GM04504 (cell line): ENCODE results near the gene IKZF3.
"Not testable (repeated sequence)": the region's sequence is repeated elsewhere in the genome, so short reads cannot be mapped to it uniquely, and the experiment has no call there.

Experiments used
- DNase-seq: peaks from one replicate; pipeline ENCODE4 v3.0.0-alpha.2; 2012; ENCODE audit warnings: low read depth

The IKZF3 gene

DNA sequence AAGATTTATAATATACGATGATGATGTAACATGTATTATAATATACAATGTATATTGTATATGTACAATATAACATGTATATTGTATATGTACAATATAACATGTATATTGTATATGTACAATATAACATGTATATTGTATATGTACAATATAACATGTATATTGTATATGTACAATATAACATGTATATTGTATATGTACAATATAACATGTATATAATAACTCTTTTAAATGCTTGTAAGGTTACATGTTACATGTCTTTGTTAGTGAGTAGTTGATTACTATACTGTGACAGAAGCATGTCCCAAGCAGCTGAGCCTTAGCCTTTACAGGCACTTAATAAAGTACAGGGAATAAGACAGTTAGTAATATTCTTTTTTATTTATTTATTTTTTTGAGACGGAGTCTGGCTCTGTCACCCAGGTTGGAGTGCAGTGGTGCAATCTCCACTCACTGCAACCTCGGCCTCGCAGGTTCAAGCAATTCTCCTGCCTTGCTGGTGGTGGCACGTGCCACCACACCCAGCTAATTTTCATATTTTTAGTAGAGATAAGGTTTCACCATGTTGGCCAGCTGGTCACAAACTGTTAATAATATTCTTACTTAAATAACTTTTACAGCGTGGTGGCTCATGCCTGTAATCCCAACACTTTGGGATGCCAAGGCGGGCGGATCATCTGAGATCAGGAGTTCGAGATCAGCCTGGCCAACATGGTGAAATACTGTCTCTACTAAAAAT, 8.0 kb downstream of the IKZF3 start:
- DNase-seq, result not testable (repeated sequence)

DNA sequence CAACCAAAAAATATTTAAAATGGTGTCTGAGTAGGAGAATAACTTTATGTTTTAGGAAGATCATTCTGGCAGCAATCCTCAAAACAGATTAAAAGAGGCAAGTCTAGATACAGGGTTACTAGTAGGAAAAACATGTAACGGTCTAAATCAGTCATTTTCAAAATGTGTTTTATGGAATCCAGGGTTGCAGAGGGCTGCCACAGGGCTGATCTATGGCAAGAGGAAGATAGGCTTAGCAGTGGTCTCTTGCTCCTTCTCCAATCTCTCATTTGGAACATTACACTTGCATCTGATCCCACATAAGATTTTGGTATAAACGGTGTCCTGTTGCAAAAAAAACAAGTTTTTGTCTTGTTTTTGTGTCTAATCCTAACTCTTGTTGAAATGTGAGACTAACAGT, 9.2 kb downstream of the IKZF3 start:
- no peak for DNase-seq

DNA sequence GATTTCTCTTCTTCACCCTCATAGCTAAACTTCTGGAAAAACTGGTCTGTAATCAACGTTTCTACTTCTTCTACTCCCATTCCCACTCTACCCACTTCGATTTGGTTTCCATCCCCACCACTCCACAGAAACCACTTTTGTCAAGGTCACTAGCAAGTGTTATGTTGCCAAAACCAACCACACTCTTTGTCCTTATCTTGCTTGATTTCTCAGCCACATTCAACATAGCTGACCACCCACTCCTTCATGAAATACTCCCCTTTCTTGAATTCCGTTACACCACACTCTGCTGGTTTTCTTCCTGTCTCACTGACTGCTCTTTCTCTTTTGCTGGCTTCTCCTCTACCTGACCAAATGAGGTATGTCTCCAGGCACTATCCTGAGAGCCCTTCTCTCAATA, 11.9 kb downstream of the IKZF3 start:
- no peak for DNase-seq

DNA sequence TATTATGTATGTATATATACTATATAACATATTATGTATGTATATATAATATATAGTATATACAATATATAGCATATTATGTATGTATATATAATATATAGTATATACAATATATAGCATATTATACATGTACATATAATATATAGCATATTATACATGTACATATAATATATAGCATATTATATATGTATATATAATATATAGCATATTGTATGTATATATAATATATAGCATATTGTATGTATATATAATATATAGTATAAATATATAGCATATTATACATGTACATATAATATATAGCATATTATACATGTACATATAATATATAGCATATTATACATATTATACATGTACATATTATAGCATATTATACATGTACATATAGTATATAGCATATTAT, 13.9 kb downstream of the IKZF3 start:
- not testable (repeated sequence) for DNase-seq

DNA sequence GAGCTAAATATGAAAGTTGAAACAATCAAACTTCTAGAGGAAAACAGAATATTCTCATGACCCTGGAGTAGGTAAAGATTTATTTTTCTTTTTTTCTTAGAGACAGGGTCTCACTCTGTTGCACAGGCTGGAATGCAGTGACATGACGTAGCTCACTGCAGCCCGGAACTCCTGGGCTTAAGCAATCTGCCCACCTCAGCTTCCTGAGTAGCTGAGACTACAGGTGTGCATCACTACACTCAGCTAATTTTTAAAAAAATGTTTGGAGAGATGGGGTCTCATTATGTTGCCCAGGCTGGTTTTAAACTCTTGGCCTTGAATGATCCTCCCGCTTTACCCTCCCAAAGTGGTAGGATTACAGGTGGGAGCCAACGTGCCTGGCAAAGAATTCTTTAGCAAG, 15.5 kb downstream of the IKZF3 start:
- no peak for DNase-seq

DNA sequence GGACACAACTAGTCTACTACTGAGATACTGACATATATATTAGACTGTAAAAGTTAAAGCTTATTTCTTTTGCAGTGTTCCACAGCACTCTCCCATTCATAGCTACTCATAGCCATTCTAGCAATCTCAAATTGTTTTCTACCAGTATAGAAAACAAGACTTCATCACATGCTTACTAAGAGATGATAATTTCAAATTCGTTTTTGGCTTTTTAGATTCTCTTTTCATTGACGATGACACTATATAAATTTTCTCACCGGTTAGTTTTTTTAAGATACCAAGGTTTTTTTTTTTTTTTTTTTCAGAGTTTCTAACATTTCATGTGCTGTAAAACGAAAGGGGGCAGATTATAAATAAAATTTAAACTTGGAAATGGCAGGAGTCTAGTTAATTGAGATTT, 17.9 kb downstream of the IKZF3 start:
- no peak for DNase-seq

DNA sequence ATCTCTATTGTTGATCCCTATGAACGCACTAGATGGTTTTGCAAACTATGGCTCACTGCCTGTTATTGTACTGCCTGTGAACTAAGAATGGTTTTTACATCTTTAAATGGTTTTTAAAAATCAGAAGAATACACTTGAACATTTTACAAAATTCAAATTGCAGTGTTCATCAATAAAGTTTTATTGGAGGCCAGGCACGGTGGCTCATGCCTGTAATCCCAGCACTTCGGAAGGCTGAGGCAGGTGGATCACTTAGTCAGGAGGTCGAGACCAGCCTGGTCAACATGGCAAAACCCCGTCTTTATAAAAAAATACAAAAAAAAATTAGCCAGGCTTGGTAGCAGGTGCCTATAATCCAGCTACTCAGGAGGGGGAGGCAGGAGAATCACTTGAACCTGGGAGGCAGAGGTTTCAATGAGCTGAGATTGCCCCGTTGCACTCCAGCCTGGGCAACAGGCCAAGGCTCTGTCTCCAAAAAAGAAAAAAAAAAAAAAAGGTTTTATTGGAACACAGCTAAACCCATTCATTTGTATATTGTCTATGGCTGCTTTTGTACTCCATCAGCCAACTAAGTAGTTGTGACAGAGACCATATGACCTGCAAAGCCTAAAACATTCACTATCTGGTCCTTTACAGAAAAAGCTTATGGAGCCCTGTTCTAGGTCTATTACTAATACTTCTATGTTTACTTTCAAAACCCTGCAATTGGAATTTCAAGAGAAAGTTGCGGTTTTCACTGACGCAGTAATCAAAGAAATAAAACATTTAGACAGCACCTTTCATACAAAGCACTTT, 18.9 kb downstream of the IKZF3 start:
- no peak for DNase-seq

DNA sequence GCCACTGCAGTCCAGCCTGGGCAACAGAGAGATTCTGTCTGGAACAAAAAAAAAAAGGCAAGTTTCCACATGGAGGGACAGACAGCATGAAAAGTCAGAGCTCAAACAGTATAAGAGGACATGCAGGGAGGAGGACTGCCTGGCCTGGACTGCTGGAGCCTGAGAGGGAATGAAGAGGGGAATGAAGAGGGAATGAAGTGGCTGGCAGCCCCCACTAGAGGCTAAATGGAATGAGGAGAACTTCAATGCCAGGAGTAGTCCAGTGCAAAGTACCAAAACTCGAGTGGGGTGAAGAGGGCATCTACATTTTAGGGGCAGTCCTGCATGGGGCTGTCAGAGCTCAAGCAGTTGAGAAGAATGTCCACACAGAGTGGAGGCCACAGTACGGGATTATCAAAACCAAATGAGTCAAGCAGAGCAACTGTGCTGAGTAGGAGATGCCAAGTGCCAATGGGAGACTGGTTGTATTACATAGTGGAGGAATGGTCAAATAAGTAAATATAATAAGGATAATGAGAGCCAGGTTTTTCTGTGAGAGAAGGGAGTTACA, 22.9 kb downstream of the IKZF3 start:
- DNase-seq, result no peak

DNA sequence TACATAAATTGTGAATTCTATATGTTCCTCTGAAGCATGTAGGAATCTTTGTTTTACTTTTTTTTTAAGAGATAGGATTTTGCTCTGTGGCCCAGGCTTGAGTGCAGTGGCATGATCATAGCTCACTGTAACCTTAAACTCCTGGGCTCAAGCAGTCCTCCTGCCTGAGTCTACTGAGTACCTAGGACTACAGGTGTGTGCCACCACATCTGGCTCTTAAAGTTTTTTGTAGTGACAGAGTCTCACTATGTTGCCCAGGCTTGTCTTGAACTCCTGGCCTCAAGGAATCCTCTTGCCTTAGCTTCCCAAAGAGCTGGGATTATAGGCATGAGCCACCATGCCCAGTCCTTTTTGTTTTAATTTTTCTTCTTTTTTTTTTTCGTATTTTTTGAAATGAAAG, 25.3 kb downstream of the IKZF3 start:
- no peak for DNase-seq

DNA sequence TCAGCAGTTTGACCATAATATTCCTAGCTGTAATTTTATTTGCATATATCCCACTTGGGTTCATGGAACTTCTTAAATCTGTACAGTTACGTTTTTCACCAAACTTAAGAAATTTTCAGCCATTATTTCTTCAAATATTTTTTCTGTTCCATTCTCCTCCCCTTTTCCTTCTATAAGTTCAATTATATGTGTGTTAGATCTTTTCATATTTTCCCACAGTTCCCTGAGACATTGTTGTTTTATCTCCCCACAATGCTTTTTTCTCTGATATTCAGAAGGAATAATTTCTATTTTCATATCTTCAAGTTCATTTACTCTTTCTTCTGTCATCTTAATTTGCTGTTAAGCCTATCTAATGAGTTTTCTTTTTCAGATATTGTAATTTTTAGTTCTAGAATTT, 26.1 kb downstream of the IKZF3 start:
- DNase-seq, result no peak

DNA sequence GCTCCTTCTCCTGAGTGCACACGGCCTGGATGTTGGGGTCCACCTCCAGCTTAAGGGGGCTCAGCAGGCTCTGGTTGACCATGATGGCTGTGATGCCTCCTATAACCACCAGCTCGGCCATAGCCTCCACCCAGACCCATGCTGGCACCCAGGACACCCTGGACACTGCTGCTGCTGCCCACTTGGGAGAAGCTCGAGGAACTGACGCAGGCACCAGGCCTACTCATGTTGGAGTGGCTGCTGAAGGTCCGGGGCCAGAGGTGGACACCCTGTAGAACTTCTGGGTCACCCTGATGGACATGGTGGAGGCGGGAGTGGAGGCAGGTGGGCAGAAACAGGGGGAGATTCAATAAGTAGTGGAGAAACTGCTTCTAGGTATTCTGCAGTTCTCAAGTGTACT, 28.0 kb downstream of the IKZF3 start:
- no peak for DNase-seq

DNA sequence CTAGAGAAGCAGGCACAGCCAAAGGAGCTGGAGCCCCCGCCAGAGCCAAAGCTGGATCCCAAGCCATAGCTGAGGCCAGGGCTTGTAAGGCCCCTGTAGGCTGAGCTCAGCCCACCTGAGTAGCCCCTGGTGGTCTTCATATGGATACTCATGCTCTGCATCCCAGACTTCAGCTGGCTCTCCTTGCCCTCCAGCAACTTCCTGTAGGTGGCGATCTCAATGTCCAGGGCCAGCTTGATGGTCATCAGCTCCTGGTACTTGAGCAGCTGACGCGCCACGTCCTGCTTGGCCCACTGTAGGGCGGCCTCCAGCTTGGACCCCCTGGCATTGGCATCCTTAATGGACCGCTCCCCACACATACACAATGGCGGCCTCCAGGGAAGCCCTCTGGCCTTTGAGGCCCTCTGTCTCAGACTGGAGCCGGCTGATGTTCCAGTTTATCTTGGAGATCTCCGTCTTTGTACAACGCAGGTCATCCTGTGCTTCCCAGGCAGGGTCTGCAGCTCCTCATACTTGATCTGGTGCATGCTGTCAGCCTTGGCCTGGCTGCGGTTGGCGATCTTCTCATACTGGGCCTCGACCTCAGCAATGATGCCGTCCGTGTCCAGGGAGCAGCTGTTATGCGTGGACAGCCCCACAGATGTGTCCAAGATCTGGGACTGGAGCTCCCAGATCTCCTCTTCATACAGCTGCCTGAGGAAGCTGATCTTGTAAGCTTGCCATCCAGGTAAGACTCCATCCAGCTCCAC, 28.9 kb downstream of the IKZF3 start:
- no peak for DNase-seq

DNA sequence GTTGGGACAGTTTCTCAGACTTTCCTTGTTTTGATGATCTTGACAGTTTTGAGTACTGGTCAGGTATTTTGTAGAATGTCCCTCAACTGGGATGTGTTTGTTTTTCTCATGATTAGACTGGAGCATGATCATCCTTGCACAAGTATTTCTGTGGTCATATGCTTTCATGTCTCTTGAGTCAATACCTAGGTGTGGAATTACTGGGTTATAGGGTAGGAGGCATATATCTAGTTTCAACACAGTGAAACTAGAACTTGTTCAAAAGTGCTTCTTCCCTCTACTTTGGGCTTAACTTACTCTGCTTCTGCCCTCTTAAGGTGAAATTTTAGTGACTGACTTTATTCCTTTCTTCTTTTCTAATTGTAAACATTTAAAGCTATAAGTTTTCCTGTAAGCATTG, 30.1 kb downstream of the IKZF3 start:
- DNase-seq, result no peak

DNA sequence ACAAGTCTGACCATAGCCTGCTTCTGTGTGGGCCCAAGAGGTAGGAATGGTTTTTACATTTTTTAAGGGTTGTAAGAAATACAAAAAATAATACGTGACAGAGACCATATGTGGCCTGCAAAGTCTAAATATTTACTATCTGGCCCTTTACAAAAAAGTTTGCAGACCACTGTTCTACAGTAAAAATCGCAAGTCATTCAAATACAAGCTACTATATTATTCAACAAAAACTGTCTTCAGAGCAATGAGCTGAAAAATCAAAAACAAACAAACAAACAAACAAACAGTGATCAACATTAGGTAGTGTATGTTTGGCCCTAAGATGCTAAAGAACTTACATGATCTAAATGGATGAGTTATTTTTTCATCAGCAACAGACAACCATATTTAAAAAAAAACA, 32.5 kb downstream of the IKZF3 start:
- no peak for DNase-seq

DNA sequence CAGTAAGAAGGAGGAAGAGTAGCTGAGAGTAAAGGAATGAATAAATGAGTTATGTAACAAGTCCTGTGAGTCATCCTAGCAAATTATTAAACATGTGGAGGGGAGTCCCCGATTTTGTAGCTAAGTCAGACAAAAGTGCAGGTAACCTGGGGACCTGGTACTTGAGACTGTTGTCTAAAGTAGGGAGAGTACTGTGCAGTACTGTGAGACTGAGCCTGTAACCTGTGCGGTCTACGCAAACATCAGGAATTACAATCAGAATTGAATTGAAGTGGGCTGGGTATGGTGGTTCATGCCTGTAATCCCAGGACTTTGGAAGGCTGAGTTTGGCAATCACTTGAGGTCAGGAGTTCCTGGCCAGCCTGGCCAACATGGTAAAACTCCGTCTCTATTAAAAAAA, 35.7 kb downstream of the IKZF3 start:
- no peak for DNase-seq

DNA sequence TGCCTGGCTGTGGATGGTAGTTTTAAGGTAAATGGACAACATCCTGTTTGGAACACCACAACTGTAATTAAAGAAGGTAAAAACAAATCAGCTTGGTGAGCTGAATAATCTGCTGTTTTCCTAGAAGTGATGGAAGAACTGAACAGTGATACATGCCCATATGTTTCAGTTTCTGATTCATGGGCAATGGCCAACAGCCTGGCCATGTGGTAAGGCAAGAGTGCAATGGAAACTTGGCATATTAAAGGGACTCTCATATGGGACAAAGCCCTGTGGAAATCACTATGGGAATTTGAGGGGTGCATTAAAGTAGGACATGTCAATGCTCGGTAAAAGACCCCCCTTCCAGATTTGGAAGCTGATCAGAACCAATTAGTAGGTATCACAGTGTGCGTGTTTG, 37.8 kb downstream of the IKZF3 start:
- no peak for DNase-seq

DNA sequence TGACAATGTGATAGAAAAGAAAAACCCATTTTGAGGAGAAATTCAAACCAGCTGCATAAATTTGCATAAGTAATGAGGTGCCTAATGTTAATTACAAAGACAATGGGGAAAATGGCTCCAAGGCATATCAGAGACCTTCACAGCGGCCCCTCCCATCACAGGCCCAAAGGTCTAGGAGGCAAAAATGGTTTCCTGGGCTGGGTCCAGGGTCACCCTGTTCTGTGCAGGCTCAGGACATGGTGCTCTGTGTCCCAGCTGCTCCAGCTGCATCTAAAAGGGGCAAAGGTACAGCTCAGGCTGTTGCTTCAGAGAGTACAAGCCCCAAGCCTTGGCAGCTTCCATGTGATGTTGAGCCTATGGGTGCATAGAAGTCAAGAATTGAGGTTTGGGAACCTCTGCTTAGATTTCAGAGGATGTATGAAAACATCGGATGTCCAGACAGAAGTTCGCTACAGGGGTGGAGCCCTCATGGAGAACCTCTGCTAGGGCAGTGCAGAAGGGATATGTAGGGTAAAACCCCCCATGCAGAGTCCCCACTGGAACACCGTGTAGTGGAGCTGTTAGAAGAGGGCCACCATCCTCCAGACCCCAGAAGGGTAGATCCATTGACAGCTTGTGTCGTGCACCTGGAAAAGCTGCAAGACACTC, 40.6 kb downstream of the IKZF3 start:
- no peak for DNase-seq

DNA sequence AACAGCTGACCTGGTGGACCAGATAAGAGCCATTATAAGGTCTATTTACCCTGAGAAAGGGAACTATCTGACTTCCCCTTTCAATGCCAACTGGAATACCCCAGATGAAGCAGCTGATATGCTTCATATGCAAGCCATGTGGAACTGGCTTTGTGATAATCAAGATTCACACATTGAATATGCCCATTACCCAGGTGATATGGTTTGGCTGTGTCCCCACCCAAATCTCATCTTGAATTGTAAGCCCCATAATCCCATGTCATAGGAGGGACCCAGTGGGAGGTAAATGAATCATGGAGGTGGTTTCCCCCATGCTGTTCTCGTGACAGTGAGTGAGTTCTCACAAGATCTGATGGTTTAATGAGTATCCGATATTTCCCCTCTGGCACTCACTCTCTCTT, 42.1 kb downstream of the IKZF3 start:
- DNase-seq, result no peak

DNA sequence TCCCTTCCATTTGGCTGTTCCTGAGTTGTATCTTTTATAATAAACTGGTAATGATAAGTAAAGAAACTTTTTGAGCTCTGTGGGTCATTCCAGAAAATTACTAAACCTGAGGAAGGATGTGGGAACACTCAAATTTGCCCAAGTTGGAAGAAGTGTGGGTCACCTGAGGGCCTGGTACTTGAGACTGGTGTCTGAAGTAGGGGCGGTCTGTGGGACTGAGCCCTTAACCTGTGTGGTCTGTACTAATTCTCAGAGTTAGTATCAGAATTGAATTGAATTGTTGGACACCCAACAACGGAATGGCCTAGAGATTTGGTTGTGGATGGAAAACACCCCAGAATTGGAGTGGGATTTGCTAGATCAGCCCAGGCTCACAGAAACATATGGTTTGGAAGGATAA, 43.1 kb downstream of the IKZF3 start:
- no peak for DNase-seq

DNA sequence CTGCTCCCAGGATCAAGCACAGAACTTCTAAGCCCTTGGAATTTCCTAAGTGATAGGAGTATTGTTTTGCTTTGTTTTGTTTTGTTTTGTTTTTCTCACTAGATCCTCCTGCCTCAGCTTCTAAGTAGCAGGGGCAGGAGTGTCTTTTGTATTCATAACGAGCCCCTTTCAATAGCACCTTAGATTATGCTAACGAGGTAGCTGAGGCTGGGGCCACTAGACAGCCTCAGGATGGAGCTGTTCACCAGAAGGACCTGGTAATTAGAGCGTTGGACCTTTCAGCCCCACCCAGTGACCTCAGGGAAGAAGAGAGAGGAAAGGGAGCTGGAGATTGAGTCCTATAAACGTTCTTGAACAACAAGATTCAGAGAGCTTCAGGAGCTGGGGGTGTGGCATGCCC, 43.6 kb downstream of the IKZF3 start:
- DNase-seq, result no peak

DNA sequence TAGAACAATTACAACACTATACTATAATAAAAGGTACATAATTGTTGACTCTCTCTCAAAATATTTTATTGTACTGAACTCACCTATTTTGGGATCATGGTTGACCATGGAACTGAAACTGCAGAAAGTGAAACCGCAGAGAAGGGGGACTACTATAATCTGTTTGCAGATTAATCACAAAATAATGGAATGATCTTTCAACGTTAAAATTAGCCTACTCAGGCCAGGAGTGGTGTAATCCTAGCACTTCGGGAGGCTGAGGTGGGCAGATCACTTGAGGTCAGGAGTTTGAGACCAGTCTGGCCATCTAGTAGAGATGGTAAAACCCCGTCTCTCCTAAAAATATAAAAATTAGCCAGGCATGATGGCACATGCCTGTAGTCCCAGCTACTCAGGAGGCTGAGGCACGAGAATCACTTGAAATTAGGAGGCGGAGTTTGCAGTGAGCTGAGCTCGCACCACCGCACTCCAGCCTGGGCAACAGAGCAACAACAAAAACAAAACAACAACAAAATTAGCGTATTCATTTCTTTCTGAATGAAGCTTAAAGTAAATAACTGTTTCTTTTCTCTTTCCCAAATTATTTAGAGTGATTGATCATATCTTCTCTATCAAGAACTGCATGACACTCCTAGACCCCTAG, 45.6 kb downstream of the IKZF3 start:
- no peak for DNase-seq

DNA sequence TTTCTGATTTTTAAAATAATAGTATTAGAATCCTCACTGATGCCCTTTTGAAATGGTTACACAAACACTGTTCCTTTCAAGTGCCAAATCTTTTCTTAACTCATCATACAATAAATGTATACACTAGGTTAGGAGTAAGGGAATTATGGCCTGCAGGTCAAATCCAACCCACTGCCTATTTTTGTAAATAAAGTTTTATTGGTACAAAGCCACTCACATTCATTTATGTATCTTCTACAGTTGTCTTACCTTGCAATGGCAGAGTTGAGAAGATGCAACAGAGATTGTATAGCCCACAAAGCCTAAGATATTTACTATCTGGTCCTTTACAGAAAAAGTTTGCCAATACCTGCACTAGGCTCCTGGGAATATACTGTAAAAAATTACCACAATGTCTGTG, 47.8 kb downstream of the IKZF3 start:
- no peak for DNase-seq
